Kidney (tissue), 14 donors: ENCODE results near the gene AOPEP. TPM values are rescaled to one million over a fixed set of nuclear protein-coding genes. Genes with fewer than 3 reads are reported as not detected.
A peak's percentile ranks its signal among the peaks of the same experiment; 100 is the strongest.

Experiments
- DNase-seq, 5 donors: peaks; one replicate each; pipeline ENCODE4 v3.0.0-alpha.2; 2013 to 2020
- FAIRE-seq: peaks from 2 replicates; lab custom pipeline; 2012; peaks lifted over from hg19 to GRCh38; lab: Jason Lieb, UNC
- H3K27ac ChIP-seq, 2 donors: one replicate each; pipeline ENCODE4 v1.7.0; 2013; ENCODE audit warnings: low read depth in 2 of 2, low read length in 2 of 2, inconsistent platforms in 1 of 2
- H3K27me3 ChIP-seq: one replicate; pipeline ENCODE4 v1.7.1; 2013; ENCODE audit warnings: low read length, inconsistent platforms; ENCODE audit not compliant: control insufficient read depth, insufficient read depth
- H3K36me3 ChIP-seq, 3 donors: one replicate each; pipeline versions ENCODE4 v1.7.0 to v1.7.1; 2013; ENCODE audit warnings: low read length in 3 of 3, control low read depth in 1 of 3, inconsistent platforms in 1 of 3; ENCODE audit not compliant: insufficient read depth in 3 of 3, control insufficient read depth in 2 of 3
- H3K4me1 ChIP-seq, 3 donors: one replicate each; pipeline versions ENCODE4 v1.7.0 to v1.7.1; 2013; ENCODE audit warnings: low read length in 3 of 3, inconsistent platforms in 1 of 3, low read depth in 1 of 3; ENCODE audit not compliant: control insufficient read depth in 2 of 3, insufficient read depth in 2 of 3
- H3K4me3 ChIP-seq, 3 donors: one replicate each; pipeline versions ENCODE4 v1.7.0 to v1.8.1; 2013; ENCODE audit warnings: low read length in 3 of 3, control low read depth in 1 of 3, inconsistent platforms in 1 of 3
- H3K9ac ChIP-seq, 3 donors: one replicate each; pipeline versions ENCODE4 v1.7.0 to v1.7.1; 2013; ENCODE audit warnings: low read length in 3 of 3, control low read depth in 1 of 3, inconsistent platforms in 1 of 3
- H3K9me3 ChIP-seq, 3 donors: one replicate each; pipeline versions ENCODE4 v1.7.0 to v1.7.1; 2013; ENCODE audit warnings: low read length in 3 of 3, control low read depth in 1 of 3, inconsistent platforms in 1 of 3; ENCODE audit not compliant: control insufficient read depth in 2 of 3, insufficient read depth in 1 of 3
- CTCF ChIP-seq: IDR thresholded peaks from 3 replicates; pipeline ENCODE4 v1.5.1; 2012; ENCODE audit warnings: mild to moderate bottlenecking, moderate library complexity, borderline replicate concordance; ENCODE audit not compliant: insufficient read depth; ENCODE audit errors: extremely low read depth
- intact Hi-C: fragments of 100-400 bp; cut with DNase I; formaldehyde crosslinking; loops from one replicate; pipeline ENCODE4 v1.11.1; 2022
- polyA plus RNA-seq: library from polyadenylated mRNA; stranded (reverse); fragments of 350-450 nt; fragmentation: Illumina TruSeq; extraction: RNeasy Lipid Tissue Mini Kit (QIAGEN cat#74804); gene quantifications from one replicate; pipeline ENCODE4 v1.2.3, GENCODE V29; 2014; ENCODE audit warnings: low read depth, low replicate concordance; ENCODE audit not compliant: insufficient read depth
- total RNA-seq: library from RNA; stranded (reverse); fragmentation: NEBNext Ultra II Directional; extraction: Animal tissue kit (Norgen Biotek cat#: 25700); gene quantifications from one replicate; pipeline ENCODE4 v1.2.1, GENCODE V29; 2021
- donor health status: control.
- donor health status: control.
- donor health status: control.
- donor health status: control.
- donor health status: control.
- donor health status: DM: yes; HTN: yes; CAD: no.
- donor health status: Normal renal cell carcinoma (clear cell type).

AOPEP gene
- total and polyA plus RNA-seq, 2 donors from 2014 or later: 52.2 to 119 TPM

- FAIRE-seq (no peak), DNase-seq (no peak)
- TF ChIP-seq CTCF: no peak
- H3K27me3 ChIP-seq: no peaks in the 10 kb centered on the region
- H3K4me1 ChIP-seq: peaks cover 5 to 7% (median 5%) of the 10 kb centered on the region in 3 donors
- intact Hi-C loops: no loop called here
- no peak overlapping the region for H3K9ac ChIP-seq
- no peaks in the 10 kb centered on the region for H3K36me3 ChIP-seq
- no peak overlapping the region for H3K4me3 ChIP-seq
- H3K27ac ChIP-seq: no peak overlapping the region
- no peaks in the 10 kb centered on the region for H3K9me3 ChIP-seq
Observed at GRCh38 chr9:94817291-94818177, 91.0 kb downstream of the AOPEP start.

- no peaks in the 10 kb centered on the region for H3K36me3 ChIP-seq
- no peaks in the 10 kb centered on the region for H3K9me3 ChIP-seq
- H3K27ac ChIP-seq: no peak overlapping the region
- peaks cover 5 to 9% (median 6%) of the 10 kb centered on the region in 3 donors for H3K4me1 ChIP-seq
- FAIRE-seq: no peak
- no peak for DNase-seq
- no peak overlapping the region for H3K9ac ChIP-seq
- intact Hi-C loops: no loop called here
- no peaks in the 10 kb centered on the region for H3K27me3 ChIP-seq
- TF ChIP-seq CTCF: no peak
- H3K4me3 ChIP-seq: no peak overlapping the region
Observed at GRCh38 chr9:94818178-94818541, 91.7 kb downstream of the AOPEP start.

GRCh38 chr9:94819161-94819687 is 92.7 kb downstream of the AOPEP start:
- intact Hi-C loops: no loop called here
- H3K9ac ChIP-seq: no peak overlapping the region
- no peak overlapping the region for H3K27ac ChIP-seq
- no peak overlapping the region for H3K4me3 ChIP-seq
- FAIRE-seq (no peak), DNase-seq (peak in 1 of 5 donors; percentile 79)
- H3K36me3 ChIP-seq: no peaks in the 10 kb centered on the region
- H3K4me1 ChIP-seq: peaks cover 5 to 9% (median 6%) of the 10 kb centered on the region in 3 donors
- no peaks in the 10 kb centered on the region for H3K27me3 ChIP-seq
- no peaks in the 10 kb centered on the region for H3K9me3 ChIP-seq
- no peak for TF ChIP-seq CTCF
